ENCODE measurements around the gene RHBDD1.

GRCh38 chr2:226891780-226892590, 56.1 kb downstream of the RHBDD1 start:
- TF ChIP-seq CTCF (IDR thresholded peaks at IDR 0.05) (no peak), POLR2A (IDR thresholded peaks at IDR 0.05) (no peak)

Measured in heart left ventricle (tissue), 13 donors.